Measurements from ENCODE around the gene SLC16A8. TPM values are rescaled to one million over a fixed set of nuclear protein-coding genes. Genes with fewer than 3 reads are reported as not detected.

Gene SLC16A8
- total RNA-seq, 1 donor from 2014 or later, result not detected

GRCh38 chr22:38069372-38070249 is 14.4 kb downstream of the SLC16A8 start:
- Mint-ChIP-seq H3K36me3 (ENCODE audit: low read depth, unreplicated experiment) (peaks cover 10% of the 10 kb centered on the region), H3K27ac (ENCODE audit: unreplicated experiment) (no peak overlapping the region), H3K4me3 (ENCODE audit: unreplicated experiment) (no peak overlapping the region), H3K27me3 (ENCODE audit: low read depth, unreplicated experiment) (no peaks in the 10 kb centered on the region), H3K9me3 (ENCODE audit: unreplicated experiment) (no peaks in the 10 kb centered on the region), H3K4me1 (ENCODE audit: low read depth, unreplicated experiment) (no peaks in the 10 kb centered on the region)
- H3K4me2 ChIP-seq (ENCODE audit: low read length), result no peak overlapping the region
- DNase-seq (ENCODE audit: low read depth) (no peak), FAIRE-seq (no peak)
- no peak overlapping the region for H3K4me3 ChIP-seq (ENCODE audit: insufficient read depth, low read depth, low read length)
- no peak for TF ChIP-seq EZH2 (IDR thresholded peaks at IDR 0.05; ENCODE audit: insufficient read depth, low read length)
- peak; percentile 21 for TF ChIP-seq CTCF (IDR thresholded peaks at IDR 0.05; ENCODE audit: insufficient read depth, low read depth, low read length)
- H4K20me1 ChIP-seq (ENCODE audit: insufficient read depth, low read length), result no peaks in the 10 kb centered on the region
- H3K27ac ChIP-seq (ENCODE audit: low read depth, low read length), result no peak overlapping the region
- H3K36me3 ChIP-seq (ENCODE audit: insufficient read depth, low read length), result no peaks in the 10 kb centered on the region
- no peaks in the 10 kb centered on the region for H3K79me2 ChIP-seq (ENCODE audit: insufficient read depth, low read length)
- no peak overlapping the region for H3K9ac ChIP-seq (ENCODE audit: low read length)
- no peaks in the 10 kb centered on the region for H3K27me3 ChIP-seq (ENCODE audit: insufficient read depth, low read length)
- no peaks in the 10 kb centered on the region for H3K9me3 ChIP-seq (ENCODE audit: insufficient read depth, low read depth, low read length)
- no peaks in the 10 kb centered on the region for H3K4me1 ChIP-seq (ENCODE audit: insufficient read depth, low read length)
- H2AFZ ChIP-seq (ENCODE audit: low read depth, low read length), result no peak overlapping the region

- no peaks in the 10 kb centered on the region for H3K9me3 ChIP-seq (ENCODE audit: insufficient read depth, low read depth, low read length)
- FAIRE-seq (no peak), DNase-seq (ENCODE audit: low read depth) (no peak)
- H3K27me3 Mint-ChIP-seq (ENCODE audit: low read depth, unreplicated experiment), result no peaks in the 10 kb centered on the region
- H3K9ac ChIP-seq (ENCODE audit: low read length), result no peak overlapping the region
- no peak overlapping the region for H3K4me3 Mint-ChIP-seq (ENCODE audit: unreplicated experiment)
- no peak overlapping the region for H3K4me3 ChIP-seq (ENCODE audit: insufficient read depth, low read depth, low read length)
- peaks cover 11% of the 10 kb centered on the region for H3K36me3 Mint-ChIP-seq (ENCODE audit: low read depth, unreplicated experiment)
- no peaks in the 10 kb centered on the region for H3K4me1 ChIP-seq (ENCODE audit: insufficient read depth, low read length)
- no peaks in the 10 kb centered on the region for H3K27me3 ChIP-seq (ENCODE audit: insufficient read depth, low read length)
- no peaks in the 10 kb centered on the region for H4K20me1 ChIP-seq (ENCODE audit: insufficient read depth, low read length)
- TF ChIP-seq EZH2 (IDR thresholded peaks at IDR 0.05; ENCODE audit: insufficient read depth, low read length), result no peak
- TF ChIP-seq CTCF (IDR thresholded peaks at IDR 0.05; ENCODE audit: insufficient read depth, low read depth, low read length), result no peak
- no peaks in the 10 kb centered on the region for H3K4me1 Mint-ChIP-seq (ENCODE audit: low read depth, unreplicated experiment)
- no peaks in the 10 kb centered on the region for H3K36me3 ChIP-seq (ENCODE audit: insufficient read depth, low read length)
- H2AFZ ChIP-seq (ENCODE audit: low read depth, low read length), result no peak overlapping the region
- no peaks in the 10 kb centered on the region for H3K79me2 ChIP-seq (ENCODE audit: insufficient read depth, low read length)
- no peak overlapping the region for H3K27ac ChIP-seq (ENCODE audit: low read depth, low read length)
- H3K27ac Mint-ChIP-seq (ENCODE audit: unreplicated experiment), result no peak overlapping the region
- H3K4me2 ChIP-seq (ENCODE audit: low read length), result no peak overlapping the region
- no peaks in the 10 kb centered on the region for H3K9me3 Mint-ChIP-seq (ENCODE audit: unreplicated experiment)
These were observed 15.2 kb downstream of the SLC16A8 start for GRCh38 chr22:38068641-38069371.

Data from astrocyte (in vitro differentiated cells and primary cell).